Loucy (cell line): ENCODE measurements around the gene CASQ1.

ENCODE experiments used
- H2AFZ ChIP-seq: fragments of 200-600 bp; sonication (generic); 2 replicates; pipeline ENCODE4 v1.6.0; 2016; ENCODE audit warnings: antibody characterized with exemption, mild to moderate bottlenecking, low read length, moderate library complexity
- H3F3A ChIP-seq: fragments of 200-600 bp; 2 replicates; pipeline ENCODE4 v1.6.0; 2016; ENCODE audit warnings: antibody characterized with exemption, low read depth, mild to moderate bottlenecking
- H3K27me3 ChIP-seq: fragments of 200-600 bp; sonication (generic); 2 replicates; pipeline ENCODE4 v1.6.1; 2014; ENCODE audit warnings: low read length, mild to moderate bottlenecking; ENCODE audit not compliant: insufficient read depth, poor library complexity, severe bottlenecking
- H3K36me3 ChIP-seq: fragments of 200-600 bp; sonication (generic); 2 replicates; pipeline ENCODE4 v1.6.1; 2016; ENCODE audit warnings: low read length; ENCODE audit not compliant: insufficient read depth
- H3K4me1 ChIP-seq: fragments of 200-600 bp; sonication (generic); 2 replicates; pipeline ENCODE4 v1.5.1; 2014; ENCODE audit warnings: low read length, mild to moderate bottlenecking; ENCODE audit not compliant: insufficient read depth, poor library complexity, severe bottlenecking
- H3K4me2 ChIP-seq: fragments of 200-600 bp; sonication (generic); 2 replicates; pipeline ENCODE4 v1.6.0; 2014; ENCODE audit warnings: antibody characterized with exemption, low read length, low read depth, mild to moderate bottlenecking; ENCODE audit not compliant: poor library complexity, severe bottlenecking
- H3K4me3 ChIP-seq: fragments of 200-600 bp; sonication (generic); 2 replicates; pipeline ENCODE4 v1.5.1; 2014; ENCODE audit warnings: low read length, mild to moderate bottlenecking, mixed read lengths; ENCODE audit not compliant: poor library complexity, severe bottlenecking
- H3K79me2 ChIP-seq: fragments of 200-600 bp; sonication (generic); 2 replicates; pipeline ENCODE4 v1.6.1; 2014; ENCODE audit warnings: low read length; ENCODE audit not compliant: insufficient read depth
- H3K9ac ChIP-seq: fragments of 200-600 bp; sonication (generic); 2 replicates; pipeline ENCODE4 v1.6.0; 2014; ENCODE audit warnings: mild to moderate bottlenecking, low read depth, low read length, moderate library complexity; ENCODE audit not compliant: poor library complexity, severe bottlenecking
- H3K9me2 ChIP-seq: fragments of 200-600 bp; sonication (generic); replicated peaks from 2 replicates; pipeline ENCODE4 v1.6.1; 2016; ENCODE audit warnings: low read depth, low read length, mixed read lengths
- H3K9me3 ChIP-seq: fragments of 200-600 bp; sonication (generic); 2 replicates; pipeline ENCODE4 v1.6.1; 2014; ENCODE audit warnings: mild to moderate bottlenecking, antibody characterized with exemption, low read length, low read depth; ENCODE audit not compliant: insufficient read depth
- H4K20me1 ChIP-seq: fragments of 200-600 bp; sonication (generic); 2 replicates; pipeline ENCODE4 v1.6.0; 2014; ENCODE audit warnings: antibody characterized with exemption, low read length, mild to moderate bottlenecking; ENCODE audit not compliant: insufficient read depth, poor library complexity, severe bottlenecking
- EZH2phosphoT487 ChIP-seq: fragments of 200-600 bp; IDR thresholded peaks from 2 replicates; pipeline ENCODE4 v1.6.1; 2018; ENCODE audit warnings: antibody characterized with exemption, mild to moderate bottlenecking, moderate library complexity, borderline replicate concordance
- TF ChIP-seq, protein P1 (sequence below): fragments of 200-600 bp; sonication (generic); conservative IDR thresholded peaks from 2 replicates; pipeline ENCODE4 v1.5.1; 2014; ENCODE audit warnings: mild to moderate bottlenecking, antibody characterized with exemption, low read length

Gene CASQ1

DNA sequence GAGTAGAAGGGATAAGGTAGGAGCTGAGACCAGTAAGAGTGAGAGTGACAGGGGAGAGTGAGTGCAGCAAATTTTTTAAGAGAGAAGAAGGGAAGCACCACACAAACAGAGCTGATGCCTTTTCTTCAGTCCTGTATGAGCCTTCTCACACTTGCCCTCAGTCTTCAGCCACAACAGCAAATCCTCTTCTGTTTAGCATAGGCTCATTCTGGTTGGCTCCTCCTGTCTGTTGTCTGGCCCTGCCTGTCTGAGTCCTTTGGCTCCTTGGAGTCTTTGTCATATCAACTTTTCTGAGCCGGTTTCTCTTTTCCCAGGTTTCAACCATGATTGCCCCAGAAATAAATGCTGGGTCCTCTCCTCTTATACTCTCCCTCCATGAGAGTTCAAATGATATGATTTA lies 12.7 kb upstream of the CASQ1 start:
- Histone ChIP-seq H3K9ac (no peak overlapping the region), H3K4me1 (no peaks in the 10 kb centered on the region), H3K9me3 (no peaks in the 10 kb centered on the region), H3K27me3 (no peaks in the 10 kb centered on the region), H3K36me3 (no peaks in the 10 kb centered on the region), H2AFZ (no peak overlapping the region; the same call in 1 of the 2 replicates), H3K4me2 (no peak overlapping the region), H3K4me3 (no peak overlapping the region), H3K9me2 (no peaks in the 10 kb centered on the region), H4K20me1 (no peaks in the 10 kb centered on the region), H3K79me2 (no peaks in the 10 kb centered on the region), H3F3A (no peaks in the 10 kb centered on the region)
- TF ChIP-seq, protein P1, sequence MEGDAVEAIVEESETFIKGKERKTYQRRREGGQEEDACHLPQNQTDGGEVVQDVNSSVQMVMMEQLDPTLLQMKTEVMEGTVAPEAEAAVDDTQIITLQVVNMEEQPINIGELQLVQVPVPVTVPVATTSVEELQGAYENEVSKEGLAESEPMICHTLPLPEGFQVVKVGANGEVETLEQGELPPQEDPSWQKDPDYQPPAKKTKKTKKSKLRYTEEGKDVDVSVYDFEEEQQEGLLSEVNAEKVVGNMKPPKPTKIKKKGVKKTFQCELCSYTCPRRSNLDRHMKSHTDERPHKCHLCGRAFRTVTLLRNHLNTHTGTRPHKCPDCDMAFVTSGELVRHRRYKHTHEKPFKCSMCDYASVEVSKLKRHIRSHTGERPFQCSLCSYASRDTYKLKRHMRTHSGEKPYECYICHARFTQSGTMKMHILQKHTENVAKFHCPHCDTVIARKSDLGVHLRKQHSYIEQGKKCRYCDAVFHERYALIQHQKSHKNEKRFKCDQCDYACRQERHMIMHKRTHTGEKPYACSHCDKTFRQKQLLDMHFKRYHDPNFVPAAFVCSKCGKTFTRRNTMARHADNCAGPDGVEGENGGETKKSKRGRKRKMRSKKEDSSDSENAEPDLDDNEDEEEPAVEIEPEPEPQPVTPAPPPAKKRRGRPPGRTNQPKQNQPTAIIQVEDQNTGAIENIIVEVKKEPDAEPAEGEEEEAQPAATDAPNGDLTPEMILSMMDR, result no peak
- no peak for TF ChIP-seq EZH2phosphoT487

DNA sequence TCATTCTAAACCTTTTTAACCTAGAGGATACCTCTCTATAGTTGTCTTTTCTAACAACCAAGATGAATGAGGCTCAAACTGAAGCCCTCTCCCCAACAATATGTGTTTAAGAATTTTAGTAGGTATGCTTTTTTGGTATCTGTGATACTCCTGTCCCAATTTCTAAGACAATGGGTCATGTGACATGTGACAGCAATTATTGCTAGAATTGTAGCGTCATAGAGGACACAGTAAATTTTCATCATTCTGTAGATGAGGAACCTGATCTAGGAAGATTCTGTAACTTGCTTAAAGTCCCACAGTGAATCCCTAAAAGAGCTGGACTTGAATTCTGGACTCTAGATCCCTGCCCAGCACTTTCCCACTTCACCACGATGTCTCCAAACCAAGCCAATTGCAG lies 11.6 kb upstream of the CASQ1 start:
- Histone ChIP-seq H3K4me1 (no peaks in the 10 kb centered on the region), H3K27me3 (no peaks in the 10 kb centered on the region), H3F3A (no peaks in the 10 kb centered on the region), H3K4me2 (no peak overlapping the region), H3K4me3 (no peak overlapping the region), H3K9ac (no peak overlapping the region), H4K20me1 (no peaks in the 10 kb centered on the region), H3K79me2 (no peaks in the 10 kb centered on the region), H3K9me3 (no peaks in the 10 kb centered on the region), H3K9me2 (no peaks in the 10 kb centered on the region), H3K36me3 (no peaks in the 10 kb centered on the region), H2AFZ (no peak overlapping the region)
- TF ChIP-seq, protein P1, result no peak
- no peak for TF ChIP-seq EZH2phosphoT487

DNA sequence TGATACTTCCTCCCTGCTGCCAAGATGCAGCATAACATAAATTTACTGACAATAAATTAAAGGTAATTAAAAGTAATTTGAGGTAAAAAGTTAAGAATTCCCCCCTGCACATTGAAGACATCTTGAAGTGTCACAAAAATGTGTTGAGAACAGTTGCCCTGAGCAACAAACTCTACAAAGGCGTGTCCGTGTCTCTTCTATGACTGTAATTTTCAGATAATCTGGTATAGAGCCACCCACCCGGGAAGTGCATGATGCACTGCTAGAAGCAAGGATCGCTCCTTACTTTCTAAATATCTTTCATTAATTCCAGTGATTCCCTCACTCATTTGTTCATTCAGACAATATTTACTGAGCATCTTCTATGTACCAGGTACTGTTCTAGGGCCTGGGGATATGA lies 11.0 kb upstream of the CASQ1 start:
- Histone ChIP-seq H3K4me3 (no peak overlapping the region), H3K9ac (no peak overlapping the region), H3K79me2 (no peaks in the 10 kb centered on the region), H3F3A (no peaks in the 10 kb centered on the region), H3K4me1 (no peaks in the 10 kb centered on the region), H3K36me3 (no peaks in the 10 kb centered on the region), H2AFZ (no peak overlapping the region), H3K4me2 (no peak overlapping the region), H3K27me3 (no peaks in the 10 kb centered on the region), H3K9me3 (no peaks in the 10 kb centered on the region), H4K20me1 (no peaks in the 10 kb centered on the region), H3K9me2 (no peaks in the 10 kb centered on the region)
- TF ChIP-seq, protein P1, result no peak
- no peak for TF ChIP-seq EZH2phosphoT487
